Thyroid gland (tissue), 4 donors: ENCODE measurements around the gene SDHAF2. TPM values are rescaled to one million over a fixed set of nuclear protein-coding genes. Genes with fewer than 3 reads are reported as not detected.
"Not testable (repeated sequence)": the region's sequence is repeated elsewhere in the genome, so short reads cannot be mapped to it uniquely, and the experiment has no call there.

ENCODE experiments used
- DNase-seq, 2 donors: peaks; one replicate each; pipeline ENCODE4 v3.0.0-alpha.2; 2019
- H3K27ac ChIP-seq, 3 donors: fragments of 200-600 bp; sonication (generic); 1 replicate in 2 of 3; 2 replicates in 1 of 3; pipeline ENCODE4 v1.5.1; 2016 to 2019; ENCODE audit warnings: mild to moderate bottlenecking in 1 of 3, moderate library complexity in 1 of 3
- H3K27me3 ChIP-seq: fragments of 200-600 bp; sonication (generic); one replicate; pipeline ENCODE4 v1.5.1; 2019
- H3K36me3 ChIP-seq, 2 donors: fragments of 200-600 bp; sonication (generic); one replicate each; pipeline ENCODE4 v1.5.1; 2016 to 2019
- H3K4me1 ChIP-seq, 2 donors: fragments of 200-600 bp; sonication (generic); one replicate each; pipeline ENCODE4 v1.5.1; 2017 to 2019
- H3K4me3 ChIP-seq, 3 donors: fragments of 200-600 bp; sonication (generic); replicated peaks in 1 of 3; 1 replicate in 2 of 3; 2 replicates in 1 of 3; pipeline ENCODE4 v1.5.1; 2016; ENCODE audit warnings: mild to moderate bottlenecking in 1 of 3
- H3K9me3 ChIP-seq: fragments of 200-600 bp; sonication (generic); one replicate; pipeline ENCODE4 v1.5.1; 2017
- CTCF ChIP-seq, 6 experiments: fragments of 200-600 bp in 3 of 6; fragments of 450-650 bp in 3 of 6; sonication (generic) in 3 of 6; IDR thresholded peaks; one replicate each; pipeline ENCODE4 v1.5.1; 2016 to 2019; ENCODE audit warnings: antibody characterized with exemption in 6 of 6, mild to moderate bottlenecking in 2 of 6, inconsistent platforms in 1 of 6, moderate library complexity in 1 of 6
- POLR2A ChIP-seq, 2 donors: fragments of 450-650 bp; IDR thresholded peaks; one replicate each; pipeline ENCODE4 v1.6.1; 2017; ENCODE audit warnings: antibody characterized with exemption in 2 of 2, mild to moderate bottlenecking in 2 of 2, moderate library complexity in 1 of 2
- WGBS, 2 donors: methylation state at CpG; one replicate each; pipeline ENCODE4 v1.1.5; 2017; 5-methylcytosine and 5-hydroxymethylcytosine counted together
- intact Hi-C: fragments of 100-400 bp; cut with DNase I; formaldehyde crosslinking; loops from one replicate; pipeline ENCODE4 v1.15.1; 2023
- total RNA-seq, 4 donors: library from RNA; depleted of rRNA; stranded (reverse); fragments of >200 nt; gene quantifications; one replicate each; pipeline ENCODE4 v1.2.3, GENCODE V29; 2016

SDHAF2 gene
- total RNA-seq, 4 donors from 2014 or later: 41.0 to 74.3 (median 44.0) TPM

- WGBS, 2 donors: 5 to 6% methylated on average over 7 to 14 of the region's 18 CpGs
- TF ChIP-seq CTCF (IDR thresholded peaks at IDR 0.05) (peak; percentile 76 to 98 (median 88)), POLR2A (IDR thresholded peaks at IDR 0.05) (no peak)
- Histone ChIP-seq H3K27me3 (no peaks in the 10 kb centered on the region), H3K4me3 (no peak overlapping the region), H3K36me3 (no peaks in the 10 kb centered on the region), H3K9me3 (no peaks in the 10 kb centered on the region), H3K27ac (no peak overlapping the region), H3K4me1 (peaks cover 0 to 17% of the 10 kb centered on the region in 2 donors)
- intact Hi-C loops: loop anchor here (2.0 kb wide), 2 partner anchors 39 to 151 kb away; no protein-coding TSS in a partner anchor
- DNase-seq: peak; percentile 35 to 38
Measured at GRCh38 chr11:61477727-61478148, 47.8 kb downstream of the SDHAF2 start.

DNA sequence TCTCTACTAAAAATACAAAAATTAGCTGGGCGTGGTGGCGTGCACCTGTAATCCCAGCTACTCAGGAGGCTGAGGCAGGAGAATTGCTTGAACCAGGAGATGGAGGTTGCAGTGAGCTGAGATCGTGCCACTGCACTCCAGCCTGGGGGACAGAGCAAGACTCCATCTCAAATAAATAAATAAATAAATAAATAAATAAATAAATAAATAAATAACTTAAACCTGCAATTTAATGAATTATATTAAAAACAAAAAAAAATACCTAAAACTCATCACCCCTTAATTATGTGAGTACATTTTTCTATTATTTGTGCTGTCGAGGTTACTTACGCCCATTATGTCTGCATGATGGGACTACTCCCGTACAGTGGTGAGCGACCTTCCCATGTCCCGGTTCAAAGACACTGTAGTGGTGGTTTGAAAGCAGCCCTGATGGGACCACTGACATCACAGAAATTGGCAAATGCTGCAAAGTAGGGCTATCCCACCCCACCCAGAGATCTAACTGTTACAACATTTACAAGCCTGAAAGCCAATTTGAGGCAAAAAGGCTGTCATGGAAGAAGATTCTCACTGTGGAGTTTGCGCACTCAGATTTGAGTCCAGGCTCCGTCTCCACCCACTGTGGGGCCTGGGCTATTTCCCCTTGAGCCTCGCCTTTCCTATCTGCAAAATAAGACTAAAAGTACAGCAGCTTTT lies 49.6 kb downstream of the SDHAF2 start:
- peaks cover 0 to 11% of the 10 kb centered on the region in 2 donors for H3K4me1 ChIP-seq
- H3K36me3 ChIP-seq, H3K27ac ChIP-seq, H3K27me3 ChIP-seq, DNase-seq, H3K4me3 ChIP-seq, H3K9me3 ChIP-seq: not testable (repeated sequence)
- 92 to 93% methylated on average over 11 of the region's 11 CpGs for WGBS, 2 donors
- intact Hi-C loops: loop anchor here (2.0 kb wide), 1 partner anchor 149 kb away; no protein-coding TSS in a partner anchor

DNA sequence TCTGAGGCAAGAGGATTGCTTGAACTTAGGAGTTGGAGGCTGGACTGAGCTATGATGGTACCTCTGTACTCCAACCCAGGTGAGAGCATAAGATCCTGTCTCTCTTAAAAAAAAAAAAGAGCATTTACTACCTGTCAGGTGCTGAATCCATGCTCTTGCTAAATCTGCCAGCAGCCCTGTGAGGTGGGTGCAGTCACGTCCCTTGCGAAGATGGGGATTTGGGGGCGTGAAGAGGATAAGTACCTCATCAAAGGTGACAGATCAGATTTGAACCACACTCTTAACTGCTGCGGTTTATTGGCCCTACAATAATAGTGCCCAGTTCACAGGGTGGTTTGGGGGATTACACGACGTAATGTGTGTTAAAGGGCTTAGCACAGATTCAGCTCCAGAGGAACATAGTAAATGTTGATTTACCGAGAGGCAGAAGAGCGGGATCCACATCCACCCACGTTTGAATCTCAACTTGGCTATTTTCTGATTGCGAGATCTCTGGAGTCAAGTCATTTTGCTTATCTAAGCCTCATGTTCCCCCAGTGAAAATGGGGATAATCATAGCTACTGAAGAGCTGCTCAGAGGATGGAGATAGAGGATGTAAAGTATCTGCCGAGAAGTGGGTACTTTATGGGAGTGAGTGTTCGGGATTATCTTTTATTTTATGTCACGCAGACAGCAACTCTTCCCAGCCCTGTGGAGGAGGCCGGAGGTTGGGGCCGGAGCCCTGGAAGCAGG lies 50.5 kb downstream of the SDHAF2 start:
- no peaks in the 10 kb centered on the region for H3K9me3 ChIP-seq
- peaks cover 0 to 11% of the 10 kb centered on the region in 2 donors for H3K4me1 ChIP-seq
- DNase-seq: no peak
- intact Hi-C loops: no loop called here
- 72 to 80% methylated on average over 15 of the region's 15 CpGs for WGBS, 2 donors
- TF ChIP-seq POLR2A (IDR thresholded peaks at IDR 0.05) (no peak), CTCF (IDR thresholded peaks at IDR 0.05) (no peak)
- H3K27me3 ChIP-seq: no peaks in the 10 kb centered on the region
- no peak overlapping the region for H3K4me3 ChIP-seq
- H3K36me3 ChIP-seq: no peaks in the 10 kb centered on the region
- H3K27ac ChIP-seq: no peak overlapping the region

- no peak for TF ChIP-seq CTCF (IDR thresholded peaks at IDR 0.05)
- TF ChIP-seq POLR2A (IDR thresholded peaks at IDR 0.05): no peak
- Histone ChIP-seq H3K27ac (no peak overlapping the region), H3K27me3 (no peaks in the 10 kb centered on the region), H3K4me3 (no peak overlapping the region), H3K36me3 (no peaks in the 10 kb centered on the region), H3K9me3 (no peaks in the 10 kb centered on the region), H3K4me1 (peaks cover 0 to 11% of the 10 kb centered on the region in 2 donors)
- intact Hi-C loops: no loop called here
- WGBS, 2 donors: 18 to 20% methylated on average over 6 of the region's 7 CpGs
- no peak for DNase-seq
Measured at GRCh38 chr11:61480994-61481335, 51.0 kb downstream of the SDHAF2 start.

DNA sequence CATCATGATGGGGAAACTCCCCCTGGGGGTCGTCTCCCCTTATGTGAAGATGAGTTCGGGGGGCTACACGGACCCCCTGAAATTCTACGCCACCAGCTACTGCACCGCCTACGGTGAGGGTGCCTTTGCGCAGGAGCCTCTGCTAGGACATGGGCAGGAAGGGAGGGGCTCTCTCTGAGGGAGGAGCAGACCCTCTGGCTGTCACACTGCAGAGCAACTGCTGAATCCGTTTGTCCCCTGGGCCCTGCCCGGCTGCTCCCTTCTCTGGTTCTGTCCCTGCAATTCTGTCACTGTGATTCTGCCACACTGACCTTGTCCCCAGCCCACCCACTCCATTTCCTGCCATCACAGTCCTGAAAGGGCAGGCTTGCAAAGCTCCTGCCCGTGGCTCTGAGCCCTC lies 51.9 kb downstream of the SDHAF2 start:
- H3K4me3 ChIP-seq: no peak overlapping the region
- no peaks in the 10 kb centered on the region for H3K27me3 ChIP-seq
- no peaks in the 10 kb centered on the region for H3K36me3 ChIP-seq
- no peak for DNase-seq
- no peak for TF ChIP-seq CTCF (IDR thresholded peaks at IDR 0.05)
- no peak for TF ChIP-seq POLR2A (IDR thresholded peaks at IDR 0.05)
- no peak overlapping the region for H3K27ac ChIP-seq
- H3K4me1 ChIP-seq: peaks cover 0 to 11% of the 10 kb centered on the region in 2 donors
- 65 to 76% methylated on average over 8 to 9 of the region's 10 CpGs for WGBS, 2 donors
- H3K9me3 ChIP-seq: no peaks in the 10 kb centered on the region
- intact Hi-C loops: no loop called here
